GM12878 (cell line): ENCODE data around the gene NACAD. TPM values are rescaled to one million over a fixed set of nuclear protein-coding genes. Genes with fewer than 3 reads are reported as not detected.
A peak's percentile ranks its signal among the peaks of the same experiment; 100 is the strongest.

Experiments used
- ATAC-seq: fragments of 200-7000 bp; cut with Tn5 transposase; 3 replicates; pipeline ENCODE4 v1.9.1; 2020; ENCODE audit warnings: mild to moderate bottlenecking, moderate library complexity
- BruUV-seq: library from RNA; stranded (reverse); fragments of 400-500 nt; replicated peaks from 2 replicates; lab custom pipeline; 2021; lab: Mats Ljungman, UMichigan
- CTCF ChIA-PET: fragments of 300-600 bp; sonication (Branson Sonifier 250); formaldehyde crosslinking; extraction: SDS; loops from one replicate; lab custom pipeline; 2021; ENCODE audit warnings: inconsistent platforms; lab: Yijun Ruan, JAX
- POLR2A ChIA-PET: fragments of 350-600 bp; formaldehyde crosslinking; extraction: SDS; loops from one replicate; lab custom pipeline; 2021; ENCODE audit warnings: inconsistent platforms; lab: Charles Lee
- RAD21 ChIA-PET: fragments of 300-600 bp; sonication (Branson Sonifier 250); formaldehyde crosslinking; loops from one replicate; lab custom pipeline; 2023; ENCODE audit warnings: antibody characterized with exemption; ENCODE audit not compliant: unreplicated experiment; lab: Charles Lee
- SMC1A ChIA-PET: fragments of 300-600 bp; sonication (Branson Sonifier 250); formaldehyde crosslinking; loops from one replicate; lab custom pipeline; 2023; ENCODE audit not compliant: unreplicated experiment, uncharacterized antibody; lab: Charles Lee
- DNase-seq: peaks from one replicate; pipeline ENCODE4 v3.0.0-alpha.2; 2011; ENCODE audit warnings: low read depth, low spot score
- FAIRE-seq: peaks from 3 replicates; lab custom pipeline; 2011; peaks lifted over from hg19 to GRCh38; lab: Jason Lieb, UNC
- H2AFZ ChIP-seq: 2 replicates; pipeline ENCODE4 v1.6.0; 2011; ENCODE audit warnings: low read depth, low read length, control low read depth; ENCODE audit not compliant: control insufficient read depth
- H3K27ac ChIP-seq: 2 replicates; pipeline ENCODE4 v1.5.1; 2011; ENCODE audit warnings: control low read depth; ENCODE audit not compliant: control insufficient read depth, insufficient read depth
- H3K27me3 ChIP-seq, 2 experiments: replicated peaks in 1 of 2; 2 replicates each; pipeline versions ENCODE4 v1.6.0 to v1.6.1; 2011; ENCODE audit warnings: low read length in 1 of 2; ENCODE audit not compliant: control insufficient read depth in 2 of 2, insufficient read depth in 2 of 2
- H3K36me3 ChIP-seq, 2 experiments: 2 replicates each; pipeline ENCODE4 v1.5.1; 2011; ENCODE audit warnings: low read length in 1 of 2; ENCODE audit not compliant: control insufficient read depth in 2 of 2, insufficient read depth in 2 of 2
- H3K4me1 ChIP-seq: 2 replicates; pipeline ENCODE4 v1.6.1; 2011; ENCODE audit warnings: mild to moderate bottlenecking, low read length, moderate library complexity, mixed read lengths; ENCODE audit not compliant: control insufficient read depth, insufficient read depth
- H3K4me2 ChIP-seq: 2 replicates; pipeline ENCODE4 v1.6.0; 2011; ENCODE audit warnings: control low read depth; ENCODE audit not compliant: control insufficient read depth, insufficient read depth
- H3K4me3 ChIP-seq: fragments of 200-600 bp; sonication (generic); 2 replicates; pipeline ENCODE4 v1.5.1; 2016
- H3K79me2 ChIP-seq: 2 replicates; pipeline ENCODE4 v1.6.0; 2011; ENCODE audit warnings: low read length; ENCODE audit not compliant: control insufficient read depth, insufficient read depth
- H3K9ac ChIP-seq: 2 replicates; pipeline ENCODE4 v1.8.0; 2011; ENCODE audit warnings: low read length, control low read depth, mixed read lengths; ENCODE audit not compliant: control insufficient read depth, insufficient read depth
- H3K9me3 ChIP-seq: replicated peaks from 3 replicates; pipeline ENCODE4 v1.5.1; 2011; ENCODE audit warnings: mild to moderate bottlenecking, low read length; ENCODE audit not compliant: control insufficient read depth, insufficient read depth
- H4K20me1 ChIP-seq: 2 replicates; pipeline ENCODE4 v1.6.0; 2011; ENCODE audit not compliant: control insufficient read depth, insufficient read depth
- CBFB ChIP-seq: IDR thresholded peaks from 2 replicates; pipeline ENCODE4 v1.6.1; 2016; ENCODE audit warnings: antibody characterized with exemption, low read depth
- CEBPB ChIP-seq, 2 experiments: fragments of 150-350 bp in 1 of 2; IDR thresholded peaks; 2 replicates each; pipeline ENCODE4 v1.6.1; 2012 to 2014; ENCODE audit warnings: low read depth in 2 of 2, low read length in 2 of 2, borderline replicate concordance in 1 of 2, inconsistent platforms in 1 of 2
- GABPA ChIP-seq: IDR thresholded peaks from 2 replicates; pipeline ENCODE4 v1.6.1; 2014; ENCODE audit warnings: antibody characterized with exemption, low read depth, mild to moderate bottlenecking, inconsistent platforms
- KLF5 ChIP-seq: fragments of 450-650 bp; IDR thresholded peaks from 2 replicates; pipeline ENCODE4 v1.6.1; 2014; ENCODE audit warnings: mild to moderate bottlenecking; ENCODE audit not compliant: partially characterized antibody
- POLR2A ChIP-seq: IDR thresholded peaks from 2 replicates; pipeline ENCODE4 v1.6.1; 2011; ENCODE audit warnings: low read depth, mild to moderate bottlenecking, low read length
- POLR2AphosphoS5 ChIP-seq: IDR thresholded peaks from 2 replicates; pipeline ENCODE4 v1.6.1; 2011; ENCODE audit warnings: mild to moderate bottlenecking, low read length, inconsistent platforms
- RAD51 ChIP-seq: fragments of 450-650 bp; IDR thresholded peaks from 2 replicates; pipeline ENCODE4 v1.6.1; 2016; ENCODE audit warnings: moderate library complexity, mild to moderate bottlenecking, inconsistent platforms
- RBBP5 ChIP-seq: fragments of 200-600 bp; sonication (generic); conservative IDR thresholded peaks from 2 replicates; pipeline ENCODE4 v1.6.1; 2016
- WGBS: methylation state at CpG from one replicate; pipeline ENCODE4 v1.1.6; 2016; ENCODE audit warnings: low lambda C conversion rate; ENCODE audit not compliant: insufficient replicate concordance, insufficient coverage; ENCODE audit errors: missing lambda C conversion rate; 5-methylcytosine and 5-hydroxymethylcytosine counted together
- in situ Hi-C: fragments of 300-500 bp; cut with MboI; formaldehyde crosslinking; loops from 9 replicates; pipeline ENCODE4 v1.14.3; 2018; ENCODE audit warnings: mixed read lengths
- intact Hi-C: fragments of 100-400 bp; cut with micrococcal nuclease; formaldehyde crosslinking; loops from one replicate; pipeline ENCODE4 v1.14.2; 2022; ENCODE audit not compliant: unreplicated experiment
- polyA plus RNA-seq, 11 experiments: library from polyadenylated mRNA; depleted of rRNA in 4 of 11; unstranded in 6 of 11; stranded (reverse) in 5 of 11; fragments of >200 nt; fragmentation: Nextera tagmentation in 4 of 11; fragmentation: Illumina TruSeq in 1 of 11; extraction: Ambion mirVana in 4 of 11; extraction: Trizol in 1 of 11; gene quantifications; 1 replicate in 1 of 11; 2 replicates in 10 of 11; pipeline versions ENCODE4 v1.2.1 to v1.2.3, GENCODE V29; 2011 to 2016; ENCODE audit warnings: inconsistent platforms in 2 of 11, missing spikeins in 2 of 11, low read depth in 1 of 11
- total RNA-seq, 4 experiments: library from RNA; depleted of rRNA in 3 of 4; stranded (reverse); fragments of >200 nt in 3 of 4; fragmentation: Illumina TruSeq in 1 of 4; extraction: Trizol in 1 of 4; gene quantifications; 2 replicates each; pipeline versions ENCODE4 v1.2.1 to v1.2.3, GENCODE V29; 2013 to 2021
- TF ChIP-seq, protein P1 (sequence below): fragments of 450-650 bp; conservative IDR thresholded peaks from 2 replicates; pipeline ENCODE4 v1.6.1; 2017; ENCODE audit warnings: mild to moderate bottlenecking, moderate library complexity
- TF ChIP-seq, protein P2 (sequence below): IDR thresholded peaks from 2 replicates; pipeline ENCODE4 v1.6.1; 2011; ENCODE audit warnings: borderline replicate concordance, low read depth, mild to moderate bottlenecking, moderate library complexity, low read length; ENCODE audit not compliant: insufficient read depth, poor library complexity, severe bottlenecking

Gene NACAD
- total and polyA plus RNA-seq, 10 of the 15 experiments (the other 5 are each of a cell fraction or from before 2014, with no cell fraction given): not detected

DNA sequence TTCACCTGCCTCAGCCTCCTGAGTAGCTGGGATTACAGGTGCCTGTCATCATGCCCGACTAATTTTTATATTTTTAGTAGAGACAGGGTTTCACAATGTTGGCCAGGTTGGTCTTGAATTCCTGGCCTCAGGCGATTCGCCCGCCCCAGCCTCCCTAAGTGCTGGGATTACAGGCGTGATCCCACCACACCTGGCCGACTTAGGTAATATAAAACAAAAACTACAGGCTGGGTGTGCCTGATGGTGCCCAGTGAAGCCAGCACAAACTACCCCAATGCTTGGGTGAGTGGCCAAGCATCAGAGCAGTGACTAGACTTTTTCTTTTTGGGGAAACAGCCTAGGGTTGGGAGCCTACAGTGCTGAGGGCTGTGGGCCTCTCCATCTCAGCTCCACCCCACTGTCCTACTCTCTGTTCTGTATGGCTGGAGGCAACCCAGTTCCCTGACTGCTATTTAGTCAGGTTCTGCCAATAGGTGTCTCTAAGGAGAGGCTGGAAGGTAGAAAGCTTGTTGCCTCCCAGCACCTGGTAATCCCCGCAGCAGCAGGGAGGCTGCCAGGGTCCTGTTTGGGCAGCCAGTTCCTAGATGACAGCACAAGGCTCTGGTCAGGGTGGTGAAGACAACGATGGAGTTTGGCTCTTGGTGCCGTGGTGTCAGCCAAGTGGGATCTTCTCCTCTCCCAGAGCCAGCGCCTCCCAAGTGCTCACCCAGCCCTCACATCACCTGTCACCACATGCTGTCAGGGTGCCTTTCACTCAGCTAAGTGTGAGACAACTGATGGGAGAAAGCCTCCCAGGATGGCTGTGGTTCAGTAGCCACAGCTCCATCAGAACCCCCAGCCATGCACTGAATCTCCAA lies 10.4 kb upstream of the NACAD start:
- CTCF ChIA-PET: no interaction called here

DNA sequence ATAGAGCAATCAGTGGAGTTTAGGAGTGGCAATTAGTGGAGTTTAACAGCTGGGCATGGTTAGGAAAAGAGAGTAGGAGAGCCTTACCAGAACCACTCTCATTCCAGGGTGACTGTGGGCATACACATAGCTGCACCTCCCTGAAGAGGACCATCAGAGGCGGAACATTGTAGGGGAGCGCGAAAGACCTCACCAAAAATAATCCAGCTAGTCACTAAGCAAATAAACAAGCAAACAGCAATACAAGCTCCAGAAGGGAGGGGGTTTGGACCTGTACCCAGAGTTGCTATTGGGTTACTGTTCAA lies 4.1 kb upstream of the NACAD start:
- Histone ChIP-seq H3K4me3 (no peak overlapping the region), H3K79me2 (no peaks in the 10 kb centered on the region), H3K4me1 (no peaks in the 10 kb centered on the region), H2AFZ (no peak overlapping the region), H3K9me3 (no peaks in the 10 kb centered on the region), H3K27ac (no peak overlapping the region), H3K4me2 (no peak overlapping the region), H3K36me3 (no peaks in the 10 kb centered on the region; a peak in 1 of 4 replicates), H4K20me1 (no peaks in the 10 kb centered on the region), H3K9ac (no peak overlapping the region), H3K27me3 (peaks cover 1 to 2% of the 10 kb centered on the region in 2 experiments; a peak in 3 of 4 replicates)
- intact Hi-C loops: no loop called here
- CTCF ChIA-PET: no interaction called here
- POLR2A ChIA-PET: interaction anchor here (0.5 kb wide), 1 partner anchor 239 kb away, joined by 3 read pairs; no protein-coding TSS in a partner anchor
- ATAC-seq: no peak
- SMC1A ChIA-PET: no interaction called here
- DNase-seq: no peak
- no peak for FAIRE-seq
- 98% methylated on average over 3 of the region's 3 CpGs for WGBS
- RAD21 ChIA-PET: interaction anchor here (0.5 to 1.6 kb wide), 2 partner anchors 71 to 173 kb away, joined by 3 to 4 read pairs; no protein-coding TSS in a partner anchor
- in situ Hi-C loops: no loop called here
- no TSS peak for BruUV-seq
- TF ChIP-seq KLF5 (no peak), GABPA (no peak), CEBPB (IDR thresholded peaks at IDR 0.05; ENCODE audit: borderline replicate concordance in 1 of 2, low read depth in 2 of 2, low read length in 2 of 2) (no peak), RAD51 (no peak), RBBP5 (no peak), POLR2AphosphoS5 (no peak)
- TF ChIP-seq, protein P1, sequence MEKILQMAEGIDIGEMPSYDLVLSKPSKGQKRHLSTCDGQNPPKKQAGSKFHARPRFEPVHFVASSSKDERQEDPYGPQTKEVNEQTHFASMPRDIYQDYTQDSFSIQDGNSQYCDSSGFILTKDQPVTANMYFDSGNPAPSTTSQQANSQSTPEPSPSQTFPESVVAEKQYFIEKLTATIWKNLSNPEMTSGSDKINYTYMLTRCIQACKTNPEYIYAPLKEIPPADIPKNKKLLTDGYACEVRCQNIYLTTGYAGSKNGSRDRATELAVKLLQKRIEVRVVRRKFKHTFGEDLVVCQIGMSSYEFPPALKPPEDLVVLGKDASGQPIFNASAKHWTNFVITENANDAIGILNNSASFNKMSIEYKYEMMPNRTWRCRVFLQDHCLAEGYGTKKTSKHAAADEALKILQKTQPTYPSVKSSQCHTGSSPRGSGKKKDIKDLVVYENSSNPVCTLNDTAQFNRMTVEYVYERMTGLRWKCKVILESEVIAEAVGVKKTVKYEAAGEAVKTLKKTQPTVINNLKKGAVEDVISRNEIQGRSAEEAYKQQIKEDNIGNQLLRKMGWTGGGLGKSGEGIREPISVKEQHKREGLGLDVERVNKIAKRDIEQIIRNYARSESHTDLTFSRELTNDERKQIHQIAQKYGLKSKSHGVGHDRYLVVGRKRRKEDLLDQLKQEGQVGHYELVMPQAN: no peak
- TF ChIP-seq, protein P2, sequence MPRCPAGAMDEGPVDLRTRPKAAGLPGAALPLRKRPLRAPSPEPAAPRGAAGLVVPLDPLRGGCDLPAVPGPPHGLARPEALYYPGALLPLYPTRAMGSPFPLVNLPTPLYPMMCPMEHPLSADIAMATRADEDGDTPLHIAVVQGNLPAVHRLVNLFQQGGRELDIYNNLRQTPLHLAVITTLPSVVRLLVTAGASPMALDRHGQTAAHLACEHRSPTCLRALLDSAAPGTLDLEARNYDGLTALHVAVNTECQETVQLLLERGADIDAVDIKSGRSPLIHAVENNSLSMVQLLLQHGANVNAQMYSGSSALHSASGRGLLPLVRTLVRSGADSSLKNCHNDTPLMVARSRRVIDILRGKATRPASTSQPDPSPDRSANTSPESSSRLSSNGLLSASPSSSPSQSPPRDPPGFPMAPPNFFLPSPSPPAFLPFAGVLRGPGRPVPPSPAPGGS: no peak

More for the DNA sequence above, 10.4 kb upstream of the NACAD start:
- no peaks in the 10 kb centered on the region for H3K9me3 ChIP-seq
- H3K27ac ChIP-seq: no peak overlapping the region
- no peak overlapping the region for H3K4me2 ChIP-seq
- no peak overlapping the region for H3K4me3 ChIP-seq
- H3K4me1 ChIP-seq: no peaks in the 10 kb centered on the region
- ChIA-PET POLR2A (no interaction called here), RAD21 (no interaction called here), SMC1A (interaction anchor here (1.0 kb wide), 1 partner anchor 13 kb away, joined by 3 read pairs; the partner anchor contains the start of gene TBRG4)
- no peaks in the 10 kb centered on the region for H3K27me3 ChIP-seq
- FAIRE-seq: no peak
- 76% methylated on average over 10 of the region's 10 CpGs for WGBS
- H3K36me3 ChIP-seq: peaks cover 24 to 36% of the 10 kb centered on the region in 2 experiments
- H4K20me1 ChIP-seq: no peaks in the 10 kb centered on the region
- no peaks in the 10 kb centered on the region for H3K79me2 ChIP-seq
- H3K9ac ChIP-seq: no peak overlapping the region
- DNase-seq: no peak
- intact Hi-C loops (no loop called here), in situ Hi-C loops (no loop called here)
- peak; percentile 40 for ATAC-seq
- no peak overlapping the region for H2AFZ ChIP-seq
- no TSS peak for BruUV-seq
- peak; percentile 26; the same call in 1 of the 2 replicates for TF ChIP-seq POLR2AphosphoS5
- peak; percentile 51 for TF ChIP-seq POLR2A
- no peak for TF ChIP-seq CBFB
- no peak for TF ChIP-seq KLF5
